Liver (tissue), 3 donors: Measurements from ENCODE around the gene GPAT2.

ENCODE experiments used
- ATF3 ChIP-seq: IDR thresholded peaks from 2 replicates; pipeline ENCODE4 v1.6.1; 2016; ENCODE audit warnings: antibody characterized with exemption
- GABPA ChIP-seq, 2 donors: IDR thresholded peaks in 1 of 2; conservative IDR thresholded peaks in 1 of 2; 2 replicates each; pipeline ENCODE4 v1.6.1; 2016; ENCODE audit warnings: antibody characterized with exemption in 2 of 2, mild to moderate bottlenecking in 1 of 2, moderate library complexity in 1 of 2
- RAD21 ChIP-seq, 2 donors: IDR thresholded peaks; 2 replicates each; pipeline ENCODE4 v1.6.1; 2016; ENCODE audit warnings: antibody characterized with exemption in 2 of 2, mild to moderate bottlenecking in 2 of 2
- RXRA ChIP-seq, 2 donors: IDR thresholded peaks; 2 replicates each; pipeline ENCODE4 v1.6.1; 2017 to 2018; ENCODE audit warnings: antibody characterized with exemption in 2 of 2, mild to moderate bottlenecking in 1 of 2
- TAF1 ChIP-seq: conservative IDR thresholded peaks from 2 replicates; pipeline ENCODE4 v1.6.1; 2016; ENCODE audit warnings: antibody characterized with exemption, mild to moderate bottlenecking
- TF ChIP-seq, protein P1 (sequence below): fragments of 150-350 bp; IDR thresholded peaks from 2 replicates; pipeline ENCODE4 v1.5.1; 2017; ENCODE audit warnings: improper control_type of control experiment, low read depth, low read length; ENCODE audit not compliant: missing input control
- TF ChIP-seq, protein P2 (sequence below): IDR thresholded peaks from 2 replicates; pipeline ENCODE4 v1.6.1; 2016; ENCODE audit warnings: antibody characterized with exemption
- donor health status: healthy.
- donor health status: healthy.

DNA sequence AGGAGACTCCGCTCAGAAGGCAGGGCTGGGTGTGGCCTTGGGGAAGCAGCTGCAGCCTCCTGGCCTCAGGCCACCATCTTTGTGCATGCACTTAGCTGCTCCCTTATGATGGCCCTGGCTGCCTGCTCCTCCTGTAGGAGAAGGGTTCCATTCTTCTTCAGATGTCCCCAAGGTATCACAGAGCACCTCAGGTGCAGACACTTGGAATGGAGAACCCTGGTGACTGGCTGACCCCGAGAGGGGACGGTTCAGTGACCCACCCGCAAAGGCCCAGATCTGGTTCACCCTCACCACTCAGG, 9.6 kb downstream of the GPAT2 start:
- TF ChIP-seq TAF1 (no peak), ATF3 (no peak), GABPA (IDR thresholded peaks at IDR 0.05 in 1 of 2, conservative IDR thresholded peaks at IDR 0.05 in 1 of 2) (no peak), RXRA (IDR thresholded peaks at IDR 0.05) (no peak), RAD21 (IDR thresholded peaks at IDR 0.05) (no peak)
- TF ChIP-seq, protein P1, sequence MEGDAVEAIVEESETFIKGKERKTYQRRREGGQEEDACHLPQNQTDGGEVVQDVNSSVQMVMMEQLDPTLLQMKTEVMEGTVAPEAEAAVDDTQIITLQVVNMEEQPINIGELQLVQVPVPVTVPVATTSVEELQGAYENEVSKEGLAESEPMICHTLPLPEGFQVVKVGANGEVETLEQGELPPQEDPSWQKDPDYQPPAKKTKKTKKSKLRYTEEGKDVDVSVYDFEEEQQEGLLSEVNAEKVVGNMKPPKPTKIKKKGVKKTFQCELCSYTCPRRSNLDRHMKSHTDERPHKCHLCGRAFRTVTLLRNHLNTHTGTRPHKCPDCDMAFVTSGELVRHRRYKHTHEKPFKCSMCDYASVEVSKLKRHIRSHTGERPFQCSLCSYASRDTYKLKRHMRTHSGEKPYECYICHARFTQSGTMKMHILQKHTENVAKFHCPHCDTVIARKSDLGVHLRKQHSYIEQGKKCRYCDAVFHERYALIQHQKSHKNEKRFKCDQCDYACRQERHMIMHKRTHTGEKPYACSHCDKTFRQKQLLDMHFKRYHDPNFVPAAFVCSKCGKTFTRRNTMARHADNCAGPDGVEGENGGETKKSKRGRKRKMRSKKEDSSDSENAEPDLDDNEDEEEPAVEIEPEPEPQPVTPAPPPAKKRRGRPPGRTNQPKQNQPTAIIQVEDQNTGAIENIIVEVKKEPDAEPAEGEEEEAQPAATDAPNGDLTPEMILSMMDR = no peak
- TF ChIP-seq, protein P2, sequence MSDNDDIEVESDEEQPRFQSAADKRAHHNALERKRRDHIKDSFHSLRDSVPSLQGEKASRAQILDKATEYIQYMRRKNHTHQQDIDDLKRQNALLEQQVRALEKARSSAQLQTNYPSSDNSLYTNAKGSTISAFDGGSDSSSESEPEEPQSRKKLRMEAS = no peak
